CD4-positive, alpha-beta T cell (primary cell): ENCODE data around the gene KRTAP12-4. TPM values are rescaled to one million over a fixed set of nuclear protein-coding genes. Genes with fewer than 3 reads are reported as not detected.

Source experiments
- ATAC-seq: fragments of 200-7000 bp; cut with Tn5 transposase; one replicate; pipeline ENCODE4 v1.10.0; 2022; ENCODE audit warnings: mild to moderate bottlenecking; ENCODE audit not compliant: poor library complexity
- CTCF ChIA-PET: fragments of 350-600 bp; sonication (Branson Sonifier 250); formaldehyde crosslinking; loops from one replicate; lab custom pipeline; 2021; ENCODE audit warnings: antibody characterized with exemption, inconsistent platforms; lab: Charles Lee
- POLR2A ChIA-PET: fragments of 350-600 bp; sonication (Branson Sonifier 250); formaldehyde crosslinking; loops from one replicate; lab custom pipeline; 2021; ENCODE audit warnings: antibody characterized with exemption, inconsistent platforms; lab: Charles Lee
- DNase-seq, 14 experiments: peaks; one replicate each; pipeline ENCODE4 v3.0.0-alpha.2; 2013 to 2020; ENCODE audit warnings: mixed read lengths in 2 of 14
- H3K27ac ChIP-seq, 2 donors: one replicate each; pipeline versions ENCODE4 v1.5.1 to v1.7.0; 2013; ENCODE audit warnings: low read length in 2 of 2, low read depth in 1 of 2, mild to moderate bottlenecking in 1 of 2
- H3K27me3 ChIP-seq, 2 experiments: 1 replicate in 1 of 2; 2 replicates in 1 of 2; pipeline versions ENCODE4 v1.6.1 to v1.7.0; 2013; ENCODE audit warnings: low read length in 2 of 2, control low read depth in 1 of 2, mild to moderate bottlenecking in 1 of 2, moderate library complexity in 1 of 2; ENCODE audit not compliant: insufficient read depth in 2 of 2, control insufficient read depth in 1 of 2
- H3K36me3 ChIP-seq: one replicate; pipeline ENCODE4 v1.6.1; 2013; ENCODE audit warnings: low read length, control low read depth; ENCODE audit not compliant: insufficient read depth
- H3K4me1 ChIP-seq: one replicate; pipeline ENCODE4 v1.6.1; 2013; ENCODE audit warnings: low read length, control low read depth; ENCODE audit not compliant: insufficient read depth
- H3K4me3 ChIP-seq: one replicate; pipeline ENCODE4 v1.5.1; 2013; ENCODE audit warnings: mild to moderate bottlenecking, low read length, moderate library complexity
- H3K9me3 ChIP-seq, 2 experiments: 1 replicate in 1 of 2; 2 replicates in 1 of 2; pipeline versions ENCODE4 v1.6.1 to v1.7.0; 2013; ENCODE audit warnings: low read length in 2 of 2, mild to moderate bottlenecking in 2 of 2, control low read depth in 1 of 2, moderate library complexity in 1 of 2; ENCODE audit not compliant: control insufficient read depth in 1 of 2, insufficient read depth in 1 of 2
- H3K27ac Mint-ChIP-seq: one replicate; pipeline ENCODE4 v1.8.0; 2020; ENCODE audit warnings: mixed read lengths
- H3K27me3 Mint-ChIP-seq: one replicate; pipeline ENCODE4 v1.8.0; 2021; ENCODE audit warnings: mixed read lengths
- H3K36me3 Mint-ChIP-seq: one replicate; pipeline ENCODE4 v1.8.0; 2021; ENCODE audit warnings: low read depth, mixed read lengths
- H3K4me1 Mint-ChIP-seq: one replicate; pipeline ENCODE4 v1.8.0; 2021; ENCODE audit warnings: low read depth, mixed read lengths
- H3K4me3 Mint-ChIP-seq: one replicate; pipeline ENCODE4 v1.8.0; 2020; ENCODE audit warnings: mild to moderate bottlenecking, mixed read lengths
- H3K9me3 Mint-ChIP-seq: one replicate; pipeline ENCODE4 v1.8.0; 2020; ENCODE audit warnings: mixed read lengths
- CTCF ChIP-seq: fragments of 200-600 bp; IDR thresholded peaks from one replicate; pipeline ENCODE4 v1.8.0; 2022; ENCODE audit warnings: antibody characterized with exemption, mild to moderate bottlenecking
- intact Hi-C, 2 experiments: fragments of 100-400 bp; cut with DNase I in 1 of 2; cut with micrococcal nuclease in 1 of 2; formaldehyde crosslinking; loops; one replicate each; pipeline versions ENCODE4 v1.15.1 to v1.9.0; 2023 to 2025; cut with DNase I, micrococcal nuclease
- total RNA-seq, 174 experiments: library from RNA in 2 of 174; stranded (reverse) in 2 of 174; gene quantifications; one replicate each; pipeline ENCODE4 v1.2.3 and lab custom pipeline; 2021 to 2026

The KRTAP12-4 gene
- total RNA-seq, 2 experiments from 2014 or later, result not detected

- Mint-ChIP-seq H3K9me3 (peaks cover 28% of the 10 kb centered on the region), H3K4me1 (peaks cover 48% of the 10 kb centered on the region), H3K27ac (peak overlapping the region; percentile 88), H3K4me3 (peak overlapping the region; percentile 62), H3K36me3 (peaks cover 53% of the 10 kb centered on the region), H3K27me3 (no peaks in the 10 kb centered on the region)
- POLR2A ChIA-PET, result interaction anchor here (1.3 to 2.4 kb wide), 5 partner anchors 11 to 198 kb away, joined by 4 to 40 read pairs (median 5); partner anchors contain the start of genes KRTAP12-3 and SUMO3
- no peak overlapping the region for H3K4me3 ChIP-seq
- H3K9me3 ChIP-seq, result peaks cover 12 to 26% of the 10 kb centered on the region in 2 experiments
- no peaks in the 10 kb centered on the region for H3K27me3 ChIP-seq
- TF ChIP-seq CTCF, result no peak
- DNase-seq, result no peak
- CTCF ChIA-PET, result no interaction called here
- H3K36me3 ChIP-seq, result no peaks in the 10 kb centered on the region
- H3K4me1 ChIP-seq, result peaks cover 42% of the 10 kb centered on the region
- peak overlapping the region; percentile 44 to 74 for H3K27ac ChIP-seq
- intact Hi-C loops, result loop anchor here (2.0 to 10.0 kb wide), 5 partner anchors 32 to 102 kb away; partner anchors contain the start of genes KRTAP10-1 (in 1 of the 2), KRTAP12-3 (in 1 of the 2) and KRTAP12-4 (in 1 of the 2)
- no peak for ATAC-seq
Measured at GRCh38 chr21:44619886-44620285, 34.6 kb downstream of the KRTAP12-4 start.

GRCh38 chr21:44618909-44619308 lies 35.5 kb downstream of the KRTAP12-4 start:
- Mint-ChIP-seq H3K27ac (peak overlapping the region; percentile 88), H3K36me3 (peaks cover 50% of the 10 kb centered on the region), H3K4me3 (peak overlapping the region; percentile 26), H3K4me1 (peaks cover 52% of the 10 kb centered on the region), H3K27me3 (no peaks in the 10 kb centered on the region), H3K9me3 (peaks cover 27% of the 10 kb centered on the region)
- H3K27ac ChIP-seq, result peak overlapping the region; percentile 44 to 74
- peaks cover 12 to 16% of the 10 kb centered on the region in 2 experiments for H3K9me3 ChIP-seq
- intact Hi-C loops, result loop anchor here (2.0 to 10.0 kb wide), 5 partner anchors 33 to 103 kb away; partner anchors contain the start of genes KRTAP10-1 (in 1 of the 2), KRTAP12-3 (in 1 of the 2) and KRTAP12-4 (in 1 of the 2)
- peaks cover 42% of the 10 kb centered on the region for H3K4me1 ChIP-seq
- no peaks in the 10 kb centered on the region for H3K27me3 ChIP-seq
- CTCF ChIA-PET, result no interaction called here
- H3K4me3 ChIP-seq, result no peak overlapping the region
- TF ChIP-seq CTCF, result no peak
- POLR2A ChIA-PET, result interaction anchor here (0.9 to 2.4 kb wide), 10 partner anchors 9 to 255 kb away, joined by 3 to 40 read pairs (median 5); partner anchors contain the start of genes KRTAP12-3 and SUMO3
- DNase-seq (peak; percentile 44 to 89 (median 60)), ATAC-seq (peak; percentile 98)
- H3K36me3 ChIP-seq, result no peaks in the 10 kb centered on the region

GRCh38 chr21:44618504-44618903 lies 36.0 kb downstream of the KRTAP12-4 start:
- DNase-seq (peak in 4 of 14 experiments; percentile 23 to 55 (median 34)), ATAC-seq (peak; percentile 55)
- Histone ChIP-seq H3K4me1 (peaks cover 42% of the 10 kb centered on the region), H3K27ac (peak overlapping the region; percentile 44 to 74), H3K9me3 (peaks cover 12 to 13% of the 10 kb centered on the region in 2 experiments), H3K36me3 (no peaks in the 10 kb centered on the region), H3K4me3 (no peak overlapping the region), H3K27me3 (no peaks in the 10 kb centered on the region)
- no peaks in the 10 kb centered on the region for H3K27me3 Mint-ChIP-seq
- no peak for TF ChIP-seq CTCF
- H3K4me1 Mint-ChIP-seq, result peaks cover 52% of the 10 kb centered on the region
- H3K27ac Mint-ChIP-seq, result peak overlapping the region; percentile 88
- intact Hi-C loops, result loop anchor here (2.0 to 10.0 kb wide), 5 partner anchors 34 to 104 kb away; partner anchors contain the start of genes KRTAP10-1 (in 1 of the 2), KRTAP12-3 (in 1 of the 2) and KRTAP12-4 (in 1 of the 2)
- peak overlapping the region; percentile 31 for H3K4me3 Mint-ChIP-seq
- CTCF ChIA-PET, result no interaction called here
- H3K9me3 Mint-ChIP-seq, result peaks cover 24% of the 10 kb centered on the region
- peaks cover 46% of the 10 kb centered on the region for H3K36me3 Mint-ChIP-seq
- POLR2A ChIA-PET, result interaction anchor here (0.9 to 2.4 kb wide), 10 partner anchors 10 to 256 kb away, joined by 3 to 40 read pairs (median 5); partner anchors contain the start of genes KRTAP12-3 and SUMO3
